ENCODE measurements around the gene ARL10.

ARL10 gene

DNA sequence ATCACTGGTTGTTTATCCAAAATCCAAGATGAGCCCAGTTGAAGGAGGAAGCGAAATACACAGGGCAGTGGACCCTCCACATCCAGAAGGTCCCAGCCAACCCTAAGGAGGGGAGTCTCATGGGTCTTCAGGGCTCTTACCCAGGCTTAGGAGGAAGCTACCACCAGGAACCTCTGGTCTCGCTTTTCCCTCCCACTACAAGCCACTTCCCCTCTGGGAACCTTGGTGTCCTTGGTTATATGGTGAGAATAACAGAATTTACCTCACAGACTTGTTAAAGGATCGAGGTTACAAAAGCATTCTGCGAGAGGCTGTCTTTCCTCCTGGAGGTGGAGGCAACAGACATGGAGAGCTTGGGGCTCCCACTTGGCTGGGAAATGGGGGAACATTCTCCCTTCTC lies 26.7 kb downstream of the ARL10 start:
- Histone ChIP-seq H3K27ac (no peak overlapping the region), H3K9me3 (ENCODE audit: severe bottlenecking) (no peaks in the 10 kb centered on the region), H3K4me3 (ENCODE audit: low read depth, low read length) (no peak overlapping the region), H3K27me3 (ENCODE audit: insufficient read depth, low read depth, severe bottlenecking) (no peaks in the 10 kb centered on the region), H3K36me3 (peaks cover 33% of the 10 kb centered on the region)
- no peak for TF ChIP-seq CTCF (IDR thresholded peaks at IDR 0.05; ENCODE audit: low read depth, low read length)
- no peak for DNase-seq

- Histone ChIP-seq H3K27ac (no peak overlapping the region), H3K27me3 (ENCODE audit: insufficient read depth, low read depth, severe bottlenecking) (no peaks in the 10 kb centered on the region), H3K9me3 (ENCODE audit: severe bottlenecking) (no peaks in the 10 kb centered on the region), H3K36me3 (peaks cover 33% of the 10 kb centered on the region), H3K4me3 (ENCODE audit: low read depth, low read length) (no peak overlapping the region)
- no peak for TF ChIP-seq CTCF (IDR thresholded peaks at IDR 0.05; ENCODE audit: low read depth, low read length)
- DNase-seq: no peak
Observed at GRCh38 chr5:176392526-176392925, 27.2 kb downstream of the ARL10 start.

DNA sequence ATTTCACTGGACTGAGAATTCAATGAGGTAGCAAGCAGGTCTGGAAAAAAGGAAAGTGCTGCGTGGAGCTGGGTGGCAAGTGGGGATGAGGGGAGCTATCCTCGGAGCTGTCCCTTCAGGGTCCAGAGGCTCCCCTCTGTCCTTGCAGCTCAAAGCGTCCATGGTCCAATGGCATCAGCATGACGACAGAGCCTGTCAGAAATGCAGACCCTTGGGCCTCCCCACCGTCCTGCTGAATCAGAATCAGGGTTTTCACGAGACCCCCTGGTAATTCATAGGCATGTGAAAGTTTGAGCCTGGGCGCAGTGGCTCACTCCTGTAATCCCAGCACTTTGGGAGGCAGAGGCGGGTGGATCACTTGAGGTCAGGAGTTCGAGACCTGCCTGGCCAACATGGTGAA lies 28.8 kb downstream of the ARL10 start:
- DNase-seq: no peak
- TF ChIP-seq CTCF (IDR thresholded peaks at IDR 0.05; ENCODE audit: low read depth, low read length): no peak
- Histone ChIP-seq H3K27ac (no peak overlapping the region), H3K4me3 (ENCODE audit: low read depth, low read length) (no peak overlapping the region), H3K9me3 (ENCODE audit: severe bottlenecking) (no peaks in the 10 kb centered on the region), H3K27me3 (ENCODE audit: insufficient read depth, low read depth, severe bottlenecking) (no peaks in the 10 kb centered on the region), H3K36me3 (peaks cover 30% of the 10 kb centered on the region)

- no peak for DNase-seq
- H3K36me3 ChIP-seq: peaks cover 30% of the 10 kb centered on the region
- H3K9me3 ChIP-seq (ENCODE audit: severe bottlenecking): no peaks in the 10 kb centered on the region
- H3K27ac ChIP-seq: no peak overlapping the region
- TF ChIP-seq CTCF (IDR thresholded peaks at IDR 0.05; ENCODE audit: low read depth, low read length): no peak
- H3K4me3 ChIP-seq (ENCODE audit: low read depth, low read length): no peak overlapping the region
- no peaks in the 10 kb centered on the region for H3K27me3 ChIP-seq (ENCODE audit: insufficient read depth, low read depth, severe bottlenecking)
Observed at GRCh38 chr5:176394881-176395675, 29.8 kb downstream of the ARL10 start.

- H3K27ac ChIP-seq: no peak overlapping the region; the same call in 1 of the 2 replicates
- peak; percentile 47 for DNase-seq
- H3K36me3 ChIP-seq: peaks cover 17% of the 10 kb centered on the region
Observed at GRCh38 chr5:176396330-176396729, 31.0 kb downstream of the ARL10 start.

More at GRCh38 chr5:176396330-176396729, 31.0 kb downstream of the ARL10 start:
- peak; percentile 16; the same call in 1 of the 2 replicates for TF ChIP-seq CTCF (IDR thresholded peaks at IDR 0.05; ENCODE audit: low read depth, low read length)
- Histone ChIP-seq H3K27me3 (ENCODE audit: insufficient read depth, low read depth, severe bottlenecking) (no peaks in the 10 kb centered on the region), H3K4me3 (ENCODE audit: low read depth, low read length) (no peak overlapping the region), H3K9me3 (ENCODE audit: severe bottlenecking) (no peaks in the 10 kb centered on the region)
